SK-N-SH (cell line): ENCODE data around the gene PPP2R5B.

Experiments used
- EP300 ChIP-seq, 2 experiments: IDR thresholded peaks; 2 replicates each; pipeline versions ENCODE4 v1.4.0 to v1.6.1; 2012; ENCODE audit warnings: borderline replicate concordance in 1 of 2, low read depth in 1 of 2, low read length in 1 of 2
- NRF1 ChIP-seq: IDR thresholded peaks from 2 replicates; pipeline ENCODE4 v1.6.1; 2012; ENCODE audit warnings: low read depth, mild to moderate bottlenecking, low read length
- POLR2AphosphoS5 ChIP-seq: IDR thresholded peaks from 2 replicates; pipeline ENCODE4 v1.6.1; 2012; ENCODE audit warnings: low read depth, low read length
- RAD21 ChIP-seq: IDR thresholded peaks from 2 replicates; pipeline ENCODE4 v1.6.1; 2012; ENCODE audit warnings: mild to moderate bottlenecking, low read length
- TF ChIP-seq, protein P1 (sequence below): fragments of 200-600 bp; sonication (generic); IDR thresholded peaks from 2 replicates; pipeline ENCODE4 v1.6.1; 2017; ENCODE audit warnings: antibody characterized with exemption, mild to moderate bottlenecking, moderate library complexity
- TF ChIP-seq, protein P2 (sequence below): IDR thresholded peaks from 2 replicates; pipeline ENCODE4 v1.4.0; 2012; ENCODE audit warnings: low read depth, borderline replicate concordance

DNA sequence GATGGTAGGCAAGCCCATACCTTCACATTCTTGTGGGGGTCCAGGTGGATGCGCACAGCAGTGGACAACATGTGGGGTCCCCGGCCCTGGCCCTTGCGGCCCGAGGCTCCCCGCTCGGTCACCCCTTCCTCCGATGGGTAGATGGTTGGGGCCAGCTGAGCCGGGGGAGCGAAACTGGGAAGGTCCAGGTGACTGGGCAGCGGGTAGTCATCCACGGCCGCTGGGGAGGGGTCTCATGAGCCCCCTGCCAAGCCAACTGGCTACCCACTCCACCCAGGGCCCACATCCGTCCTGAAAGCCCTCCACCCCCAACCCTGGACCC is 18.2 kb upstream of the PPP2R5B start:
- TF ChIP-seq, protein P1, sequence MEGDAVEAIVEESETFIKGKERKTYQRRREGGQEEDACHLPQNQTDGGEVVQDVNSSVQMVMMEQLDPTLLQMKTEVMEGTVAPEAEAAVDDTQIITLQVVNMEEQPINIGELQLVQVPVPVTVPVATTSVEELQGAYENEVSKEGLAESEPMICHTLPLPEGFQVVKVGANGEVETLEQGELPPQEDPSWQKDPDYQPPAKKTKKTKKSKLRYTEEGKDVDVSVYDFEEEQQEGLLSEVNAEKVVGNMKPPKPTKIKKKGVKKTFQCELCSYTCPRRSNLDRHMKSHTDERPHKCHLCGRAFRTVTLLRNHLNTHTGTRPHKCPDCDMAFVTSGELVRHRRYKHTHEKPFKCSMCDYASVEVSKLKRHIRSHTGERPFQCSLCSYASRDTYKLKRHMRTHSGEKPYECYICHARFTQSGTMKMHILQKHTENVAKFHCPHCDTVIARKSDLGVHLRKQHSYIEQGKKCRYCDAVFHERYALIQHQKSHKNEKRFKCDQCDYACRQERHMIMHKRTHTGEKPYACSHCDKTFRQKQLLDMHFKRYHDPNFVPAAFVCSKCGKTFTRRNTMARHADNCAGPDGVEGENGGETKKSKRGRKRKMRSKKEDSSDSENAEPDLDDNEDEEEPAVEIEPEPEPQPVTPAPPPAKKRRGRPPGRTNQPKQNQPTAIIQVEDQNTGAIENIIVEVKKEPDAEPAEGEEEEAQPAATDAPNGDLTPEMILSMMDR: no peak
- TF ChIP-seq, protein P2, sequence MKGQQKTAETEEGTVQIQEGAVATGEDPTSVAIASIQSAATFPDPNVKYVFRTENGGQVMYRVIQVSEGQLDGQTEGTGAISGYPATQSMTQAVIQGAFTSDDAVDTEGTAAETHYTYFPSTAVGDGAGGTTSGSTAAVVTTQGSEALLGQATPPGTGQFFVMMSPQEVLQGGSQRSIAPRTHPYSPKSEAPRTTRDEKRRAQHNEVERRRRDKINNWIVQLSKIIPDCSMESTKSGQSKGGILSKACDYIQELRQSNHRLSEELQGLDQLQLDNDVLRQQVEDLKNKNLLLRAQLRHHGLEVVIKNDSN: no peak
- TF ChIP-seq POLR2AphosphoS5 (no peak), RAD21 (no peak), EP300 (IDR thresholded peaks at IDR 0.05; ENCODE audit: borderline replicate concordance in 1 of 2, low read depth in 1 of 2, low read length in 1 of 2) (no peak), NRF1 (no peak)
